Measurements from ENCODE around the gene HMX1.

Gene HMX1

GRCh38 chr4:8892556-8893226 is 21.1 kb upstream of the HMX1 start:
- DNase-seq (ENCODE audit: low read depth in 2 of 2): no peak

- DNase-seq (ENCODE audit: low read depth in 2 of 2): no peak
Measured at GRCh38 chr4:8891646-8892555, 20.3 kb upstream of the HMX1 start.

- no peak for DNase-seq (ENCODE audit: low read depth in 2 of 2)
Measured at GRCh38 chr4:8891255-8891645, 19.6 kb upstream of the HMX1 start.

- DNase-seq (ENCODE audit: low read depth in 2 of 2): no peak
Measured at GRCh38 chr4:8888856-8889255, 17.2 kb upstream of the HMX1 start.

GRCh38 chr4:8886612-8887406 is 15.2 kb upstream of the HMX1 start:
- DNase-seq (ENCODE audit: low read depth in 2 of 2): no peak

- no peak for DNase-seq (ENCODE audit: low read depth in 2 of 2)
Measured at GRCh38 chr4:8882239-8882638, 10.6 kb upstream of the HMX1 start.

- DNase-seq (ENCODE audit: low read depth in 2 of 2): no peak
Measured at GRCh38 chr4:8880851-8881250, 9.2 kb upstream of the HMX1 start.

GRCh38 chr4:8879574-8879973 is 7.9 kb upstream of the HMX1 start:
- no peak for DNase-seq (ENCODE audit: low read depth in 2 of 2)

- no peak for DNase-seq (ENCODE audit: low read depth in 2 of 2)
Measured at GRCh38 chr4:8878421-8878820, 6.8 kb upstream of the HMX1 start.

- no peak for DNase-seq (ENCODE audit: low read depth in 2 of 2)
Measured at GRCh38 chr4:8877780-8878040, 6.1 kb upstream of the HMX1 start.

GRCh38 chr4:8876982-8877779 is 5.5 kb upstream of the HMX1 start:
- no peak for DNase-seq (ENCODE audit: low read depth in 2 of 2)

- no peak for DNase-seq (ENCODE audit: low read depth in 2 of 2)
Measured at GRCh38 chr4:8874896-8875680, 3.4 kb upstream of the HMX1 start.

GRCh38 chr4:8874003-8874895 is 2.6 kb upstream of the HMX1 start:
- no peak for DNase-seq (ENCODE audit: low read depth in 2 of 2)

- no peak for DNase-seq (ENCODE audit: low read depth in 2 of 2)
Measured at GRCh38 chr4:8872402-8873291, 1.0 kb upstream of the HMX1 start.

- no peak for DNase-seq (ENCODE audit: low read depth in 2 of 2)
Measured at GRCh38 chr4:8870647-8871416, 807 bp downstream of the HMX1 start.

- no peak for DNase-seq (ENCODE audit: low read depth in 2 of 2)
Measured at GRCh38 chr4:8869898-8870646, 1.6 kb downstream of the HMX1 start.
